GM08714 (cell line): ENCODE data around the gene AGAP6.
A peak's percentile ranks its signal among the peaks of the same experiment; 100 is the strongest.
"Not testable (repeated sequence)": the region's sequence is repeated elsewhere in the genome, so short reads cannot be mapped to it uniquely, and the experiment has no call there.

ENCODE experiments used
- H3K4me3 ChIP-seq: fragments of 200-500 bp; sonication (Bioruptor generic); 2 replicates; pipeline ENCODE4 v1.5.1; 2014; ENCODE audit warnings: mild to moderate bottlenecking, low read length, inconsistent platforms

The AGAP6 gene

DNA sequence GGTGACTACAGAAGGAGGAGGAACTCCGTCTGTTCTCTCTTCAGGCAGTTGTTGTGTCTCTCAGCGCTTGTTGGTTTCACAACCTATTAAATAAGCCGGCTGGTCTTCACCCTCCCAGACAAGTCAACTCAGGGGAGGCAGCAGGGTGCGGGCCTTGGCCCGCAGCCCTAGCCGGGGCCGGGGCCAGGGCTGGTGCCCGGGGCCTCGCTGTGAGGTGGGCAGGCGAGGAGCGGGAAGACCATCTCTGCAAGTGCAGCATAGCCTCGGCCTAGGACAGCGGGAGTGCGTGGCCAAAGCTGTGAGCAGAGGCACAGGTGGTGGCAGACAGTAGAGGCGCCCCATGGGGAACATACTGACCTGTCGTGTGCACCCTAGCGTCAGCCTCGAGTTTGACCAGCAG lies at the start of gene AGAP6:
TSS of gene AGAP6 (plus strand) at position 31 of the 400 bp plus-strand sequence. CDS start at position 341, 310 bp downstream.
- not testable (repeated sequence) for H3K4me3 ChIP-seq

- H3K4me3 ChIP-seq = peak within 1 kb of the TSS; percentile 90
Observed at GRCh38 chr10:49941447-49942338, 46.5 kb upstream of the AGAP6 start, which contains the start of the genes PARG and TIMM23B. Gene PARG, minus strand, starts transcription at chr10:49942027. Its CDS starts 302 bp downstream, at chr10:49941725. Gene TIMM23B, plus strand, starts transcription at chr10:49942053. Its CDS starts 142 bp downstream, at chr10:49942195.

GRCh38 chr10:49942339-49942705 lies 45.9 kb upstream of the AGAP6 start:
- peak overlapping the region; percentile 90 for H3K4me3 ChIP-seq

DNA sequence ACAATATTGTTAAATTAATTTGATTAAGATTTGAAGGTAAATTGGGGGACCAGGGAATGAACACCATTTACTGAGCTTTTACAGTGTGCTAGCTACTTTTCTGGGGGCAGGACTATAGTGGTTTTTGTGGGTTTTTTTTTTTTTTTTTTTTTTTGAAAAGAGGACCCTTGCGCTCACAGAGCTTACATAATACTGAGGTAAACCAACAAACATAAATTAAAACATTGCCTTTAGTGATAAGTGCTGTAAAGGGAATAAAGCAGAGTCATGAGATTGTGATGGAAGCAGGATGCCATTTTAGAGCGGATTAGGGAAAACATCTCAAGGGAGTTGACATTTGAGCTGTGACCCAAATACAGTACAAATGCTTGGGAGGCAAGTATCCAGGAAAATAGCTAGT lies 44.6 kb upstream of the AGAP6 start:
- not testable (repeated sequence) for H3K4me3 ChIP-seq

DNA sequence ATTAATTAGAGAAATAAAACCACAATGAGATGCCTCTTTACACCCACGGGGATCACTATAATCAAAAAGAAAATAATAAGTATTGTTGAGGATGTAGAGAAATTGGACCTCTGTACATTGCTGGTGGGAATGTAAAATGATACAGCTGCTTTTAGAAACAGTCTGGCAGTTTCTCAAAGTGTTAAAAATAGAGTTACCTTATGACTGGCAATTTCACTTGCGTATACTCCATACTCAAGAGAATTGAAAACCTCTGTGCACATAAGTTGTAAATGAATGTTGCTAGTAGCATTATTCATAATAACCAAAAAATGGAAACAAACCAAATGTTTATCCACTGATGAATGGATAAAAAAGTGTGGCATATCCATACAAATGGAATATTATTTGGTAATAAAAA lies 40.1 kb upstream of the AGAP6 start:
- H3K4me3 ChIP-seq = not testable (repeated sequence)

DNA sequence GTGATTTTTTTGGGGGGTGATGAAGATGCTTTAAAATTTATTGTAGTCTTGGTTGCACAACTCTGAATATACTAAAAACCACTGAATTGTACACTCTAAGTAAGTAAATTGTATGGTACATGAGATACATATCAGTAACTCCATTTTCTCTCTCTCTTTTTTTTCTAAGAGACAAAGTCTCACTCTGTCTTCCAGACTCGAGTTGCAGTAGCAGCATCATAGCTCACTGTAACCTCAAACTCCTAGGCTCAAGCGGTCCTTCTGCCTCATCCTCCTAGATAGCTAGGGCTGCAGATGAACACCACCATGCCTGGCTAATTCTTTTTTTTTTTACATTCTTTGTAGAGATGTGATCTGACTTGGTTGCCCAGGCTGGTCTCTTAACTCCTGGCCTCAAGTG lies 39.5 kb upstream of the AGAP6 start:
- H3K4me3 ChIP-seq = not testable (repeated sequence)

DNA sequence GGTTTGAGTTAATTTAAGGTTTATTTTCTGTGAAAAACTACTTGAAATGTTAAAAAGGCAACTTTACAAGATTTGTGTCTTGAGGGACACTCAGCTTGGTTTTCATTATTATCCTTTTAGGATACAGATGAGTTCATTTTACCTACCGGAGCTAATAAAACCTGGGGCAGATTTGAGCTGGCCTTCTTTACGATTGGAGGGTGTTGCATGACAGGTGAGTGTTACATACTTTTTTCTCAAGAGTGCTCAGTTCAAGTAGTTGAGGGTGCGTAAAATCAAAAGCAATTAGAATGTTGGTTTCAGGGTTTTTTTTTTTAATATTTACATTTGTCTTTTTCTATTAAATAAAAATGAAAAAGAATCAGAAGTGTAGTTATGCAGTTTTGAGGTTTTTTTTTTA lies 36.2 kb upstream of the AGAP6 start:
- H3K4me3 ChIP-seq = not testable (repeated sequence)

DNA sequence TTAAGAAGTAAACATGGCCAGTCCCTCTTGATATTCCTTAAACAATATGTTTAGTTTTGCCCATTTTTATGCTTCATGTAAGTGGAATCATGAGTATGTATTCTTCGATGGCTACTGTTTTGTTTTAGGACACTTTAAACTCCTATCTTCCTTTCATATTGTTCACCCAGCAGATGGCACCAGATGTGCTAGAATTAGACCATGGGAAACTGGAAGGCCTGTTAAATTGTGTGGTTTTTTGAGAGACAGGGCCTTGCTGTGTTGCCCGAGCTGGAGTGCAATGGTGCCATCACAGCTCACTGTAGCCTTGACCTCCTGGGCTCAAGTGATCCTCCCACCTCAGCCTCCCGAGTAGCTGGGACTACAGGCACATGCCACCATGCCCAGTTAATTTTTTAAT lies 35.1 kb upstream of the AGAP6 start:
- H3K4me3 ChIP-seq = not testable (repeated sequence)

GRCh38 chr10:49970331-49970857 lies 17.8 kb upstream of the AGAP6 start:
- not testable (repeated sequence) for H3K4me3 ChIP-seq

GRCh38 chr10:49971466-49971865 lies 16.7 kb upstream of the AGAP6 start:
- not testable (repeated sequence) for H3K4me3 ChIP-seq

- H3K4me3 ChIP-seq = not testable (repeated sequence)
Observed at GRCh38 chr10:49972094-49972493, 16.1 kb upstream of the AGAP6 start.

- H3K4me3 ChIP-seq = not testable (repeated sequence)
Observed at GRCh38 chr10:49977756-49978155, 10.4 kb upstream of the AGAP6 start.

DNA sequence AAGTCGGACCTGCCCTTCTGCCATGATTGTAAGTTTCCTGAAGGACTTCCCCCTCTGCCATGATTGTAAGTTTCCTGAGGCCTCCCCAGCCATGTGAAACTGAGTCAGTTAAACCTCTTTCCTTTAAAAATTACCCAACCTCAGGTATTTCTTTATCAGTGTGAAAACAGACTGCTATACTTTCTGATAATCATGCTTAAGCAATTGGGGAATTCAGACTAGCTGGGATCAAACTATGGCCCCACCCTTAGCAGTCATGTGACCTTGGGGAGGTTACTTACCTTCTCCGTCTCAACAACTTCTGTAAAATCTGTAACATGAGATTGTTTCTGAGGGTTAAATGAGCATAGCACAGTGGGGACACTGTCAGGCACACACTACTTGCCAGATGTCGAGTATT lies 999 bp upstream of the AGAP6 start:
- H3K4me3 ChIP-seq = not testable (repeated sequence)

DNA sequence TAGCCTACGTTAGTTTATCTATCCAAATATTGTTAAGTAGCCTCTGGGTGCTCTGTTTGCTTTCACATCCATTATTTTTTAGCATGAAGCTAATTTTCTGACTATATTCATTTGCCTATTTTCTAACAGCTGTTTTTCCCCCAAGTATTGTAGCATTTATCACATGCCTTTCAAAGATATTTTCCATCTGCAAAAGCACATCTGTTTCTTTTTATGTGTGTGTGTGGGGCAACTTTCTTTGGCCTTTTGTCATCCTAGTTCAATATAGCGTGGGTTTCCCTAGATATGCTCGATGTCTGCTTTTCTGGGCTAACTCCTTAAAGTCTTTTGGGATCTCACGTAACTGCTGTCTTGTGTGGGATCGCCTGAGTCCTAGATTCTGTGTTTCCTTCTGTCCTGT lies 7.1 kb downstream of the AGAP6 start:
- H3K4me3 ChIP-seq = not testable (repeated sequence)

DNA sequence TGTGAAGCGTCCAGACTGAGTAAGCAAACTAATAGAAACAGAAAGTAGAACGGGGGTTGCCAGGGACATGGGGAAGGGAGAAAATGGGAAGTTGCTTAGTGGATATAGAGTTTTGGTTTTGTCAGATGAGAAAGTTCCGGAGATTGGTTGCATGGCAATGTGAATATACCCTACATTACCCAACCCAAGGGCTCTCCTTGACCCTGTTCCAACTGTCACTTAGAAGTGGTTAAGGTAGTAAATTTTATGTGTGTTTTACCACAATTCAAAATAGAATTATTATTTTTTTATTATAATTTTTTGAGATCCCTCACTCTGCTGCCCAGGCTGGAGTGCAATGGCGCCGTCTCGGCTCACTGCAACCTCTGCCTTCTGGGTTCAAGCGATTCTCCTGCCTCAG lies 25.8 kb downstream of the AGAP6 start:
- not testable (repeated sequence) for H3K4me3 ChIP-seq

GRCh38 chr10:50015596-50016220 lies 27.5 kb downstream of the AGAP6 start:
- H3K4me3 ChIP-seq = not testable (repeated sequence)

DNA sequence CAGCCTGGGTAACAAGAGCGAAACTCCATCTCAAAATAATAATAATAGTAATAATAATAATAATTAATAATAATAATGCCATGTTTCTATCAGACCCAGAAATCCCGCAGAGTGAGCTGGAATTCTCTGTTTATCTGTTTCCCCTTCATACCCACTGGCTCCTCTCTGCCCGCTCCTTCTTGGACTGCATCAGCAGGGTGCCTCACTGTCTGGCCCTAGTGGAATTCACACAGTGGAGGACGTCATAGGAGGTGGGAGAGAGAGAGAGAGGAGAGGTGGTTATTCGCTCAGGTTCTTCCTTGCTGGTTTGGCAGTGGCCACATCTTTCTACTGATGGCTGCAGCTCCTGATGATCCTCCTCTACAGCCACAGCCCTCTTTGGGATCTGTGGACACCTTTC lies 28.7 kb downstream of the AGAP6 start:
- H3K4me3 ChIP-seq = not testable (repeated sequence)

DNA sequence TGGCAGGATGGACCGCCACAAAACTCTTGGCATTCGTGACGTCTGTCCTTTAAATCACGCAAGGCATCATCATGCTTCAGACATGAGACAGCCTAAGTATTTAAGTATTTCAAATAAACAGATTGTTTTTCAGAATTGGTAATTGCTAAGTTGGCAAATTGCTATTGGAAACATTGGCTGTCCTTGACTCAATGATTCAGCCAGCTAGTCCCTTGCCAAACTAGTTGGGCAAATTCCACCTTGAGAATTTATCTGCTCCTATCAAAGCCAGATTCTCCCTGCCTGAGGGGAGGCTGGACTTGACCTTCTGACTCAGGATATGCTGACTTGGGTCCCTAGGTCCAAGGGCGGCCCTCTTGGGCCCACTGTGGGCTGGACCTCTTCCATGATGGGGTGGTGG lies 29.4 kb downstream of the AGAP6 start:
- not testable (repeated sequence) for H3K4me3 ChIP-seq

DNA sequence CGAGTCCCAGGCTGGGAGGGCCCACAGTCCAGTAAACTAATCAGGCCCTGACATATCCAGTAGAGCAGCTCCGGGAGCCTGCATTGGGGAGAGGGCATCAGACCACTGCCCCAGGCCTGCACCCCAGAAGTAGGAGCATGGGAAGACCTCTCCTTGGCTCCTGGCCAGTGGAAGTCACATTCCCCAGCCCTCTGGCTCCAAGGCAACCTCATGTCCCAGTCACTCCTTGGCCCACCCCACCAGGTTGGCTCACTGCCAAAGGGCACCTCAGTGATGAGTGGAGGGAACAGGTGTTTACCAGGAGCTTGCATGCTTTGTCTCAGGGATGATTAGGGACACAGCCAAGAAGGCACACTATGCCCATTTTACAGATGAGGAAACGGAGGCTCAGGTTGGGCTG lies 31.1 kb downstream of the AGAP6 start:
- not testable (repeated sequence) for H3K4me3 ChIP-seq

GRCh38 chr10:50020451-50021024 lies 32.3 kb downstream of the AGAP6 start:
- not testable (repeated sequence) for H3K4me3 ChIP-seq
